Occipital lobe (tissue), 2 donors: Measurements from ENCODE around the gene GTF2A1L. TPM values are rescaled to one million over a fixed set of nuclear protein-coding genes. Genes with fewer than 3 reads are reported as not detected.
"Not testable (repeated sequence)": the region's sequence is repeated elsewhere in the genome, so short reads cannot be mapped to it uniquely, and the experiment has no call there.

Experiments used
- DNase-seq: peaks from one replicate; lab custom pipeline; 2025; lab: John Stamatoyannopoulos, UW
- total RNA-seq: library from RNA; depleted of rRNA; stranded (reverse); fragments of >200 nt; gene quantifications from one replicate; pipeline ENCODE4 v1.2.3, GENCODE V29; 2014

The GTF2A1L gene
- total RNA-seq = 6.9 TPM

GRCh38 chr2:48617618-48618017 is at the start of gene GTF2A1L:
Gene GTF2A1L (plus strand): TSS chr2:48617856. CDS start chr2:48617875, 19 bp downstream.
- no peak for DNase-seq

- DNase-seq = no peak
Observed at GRCh38 chr2:48568547-48568946, 49.1 kb upstream of the GTF2A1L start.

GRCh38 chr2:48569433-48569832 is 48.2 kb upstream of the GTF2A1L start:
- no peak for DNase-seq

- no peak for DNase-seq
Observed at GRCh38 chr2:48572816-48573215, 44.8 kb upstream of the GTF2A1L start.

GRCh38 chr2:48574353-48575287 is 43.0 kb upstream of the GTF2A1L start:
- no peak for DNase-seq

- DNase-seq = no peak
Observed at GRCh38 chr2:48578313-48578712, 39.3 kb upstream of the GTF2A1L start.

GRCh38 chr2:48583961-48584360 is 33.7 kb upstream of the GTF2A1L start:
- DNase-seq = no peak

- DNase-seq = no peak
Observed at GRCh38 chr2:48584551-48584950, 33.1 kb upstream of the GTF2A1L start.

- DNase-seq = no peak
Observed at GRCh38 chr2:48586433-48586832, 31.2 kb upstream of the GTF2A1L start.

GRCh38 chr2:48587560-48587959 is 30.1 kb upstream of the GTF2A1L start:
- no peak for DNase-seq

GRCh38 chr2:48587961-48588360 is 29.7 kb upstream of the GTF2A1L start:
- no peak for DNase-seq

- DNase-seq = no peak
Observed at GRCh38 chr2:48588745-48589144, 28.9 kb upstream of the GTF2A1L start.

GRCh38 chr2:48589170-48589767 is 28.4 kb upstream of the GTF2A1L start:
- peak; percentile 9 for DNase-seq

- DNase-seq = no peak
Observed at GRCh38 chr2:48590017-48590416, 27.6 kb upstream of the GTF2A1L start.

GRCh38 chr2:48592067-48592466 is 25.6 kb upstream of the GTF2A1L start:
- DNase-seq = no peak

GRCh38 chr2:48596751-48597150 is 20.9 kb upstream of the GTF2A1L start:
- not testable (repeated sequence) for DNase-seq

- DNase-seq = no peak
Observed at GRCh38 chr2:48597492-48597891, 20.2 kb upstream of the GTF2A1L start.

GRCh38 chr2:48600204-48600813 is 17.3 kb upstream of the GTF2A1L start:
- DNase-seq = no peak

GRCh38 chr2:48600917-48601316 is 16.7 kb upstream of the GTF2A1L start:
- no peak for DNase-seq

- no peak for DNase-seq
Observed at GRCh38 chr2:48601349-48601748, 16.3 kb upstream of the GTF2A1L start.

- DNase-seq = no peak
Observed at GRCh38 chr2:48605482-48606175, 12.0 kb upstream of the GTF2A1L start.
